WTC11 (cell line): ENCODE measurements around the gene SCN8A. TPM values are rescaled to one million over a fixed set of nuclear protein-coding genes. Genes with fewer than 3 reads are reported as not detected.

Source experiments
- ATAC-seq: fragments of 200-7000 bp; cut with Tn5 transposase; 2 replicates; pipeline ENCODE4 v1.10.0; 2021; ENCODE audit warnings: mild to moderate bottlenecking, moderate library complexity
- CTCF ChIA-PET: fragments of 300-600 bp; sonication (Branson Sonifier 250); formaldehyde crosslinking; loops from one replicate; lab custom pipeline; 2021; ENCODE audit warnings: antibody characterized with exemption; lab: Charles Lee
- POLR2A ChIA-PET: fragments of 350-600 bp; sonication (Branson Sonifier 250); formaldehyde crosslinking; loops from one replicate; lab custom pipeline; 2021; ENCODE audit warnings: antibody characterized with exemption; lab: Charles Lee
- DNase-seq: peaks from one replicate; pipeline ENCODE4 v3.0.0; 2021; ENCODE audit warnings: low spot score
- H3K27ac Mint-ChIP-seq: 2 replicates; pipeline ENCODE4 v1.8.0; 2021; ENCODE audit warnings: mixed read lengths
- H3K27me3 Mint-ChIP-seq: 2 replicates; pipeline ENCODE4 v1.8.0; 2021; ENCODE audit warnings: low read depth, mild to moderate bottlenecking, moderate library complexity, mixed read lengths
- H3K36me3 Mint-ChIP-seq: 2 replicates; pipeline ENCODE4 v1.8.0; 2021; ENCODE audit warnings: mixed read lengths
- H3K4me1 Mint-ChIP-seq: 2 replicates; pipeline ENCODE4 v1.8.0; 2022; ENCODE audit warnings: mixed read lengths
- H3K4me3 Mint-ChIP-seq: 2 replicates; pipeline ENCODE4 v1.8.0; 2021; ENCODE audit warnings: mild to moderate bottlenecking, moderate library complexity, mixed read lengths
- H3K9me3 Mint-ChIP-seq: 2 replicates; pipeline ENCODE4 v1.8.0; 2021; ENCODE audit warnings: mixed read lengths
- CREM ChIP-seq: sonication (generic); formaldehyde crosslinking; IDR thresholded peaks from 2 replicates; pipeline ENCODE4 v1.8.1; 2022; ENCODE audit warnings: mild to moderate bottlenecking, missing genetic modification reagents, moderate library complexity
- CTCF ChIP-seq: fragments of 200-600 bp; IDR thresholded peaks from 2 replicates; pipeline ENCODE4 v1.8.0; 2022; ENCODE audit warnings: antibody characterized with exemption
- EMX1 ChIP-seq: fragments of 250-450 bp; sonication (Bioruptor Pico); IDR thresholded peaks from 2 replicates; pipeline ENCODE4 v1.8.0; 2021; ENCODE audit warnings: mild to moderate bottlenecking
- FOXK1 ChIP-seq: sonication (generic); formaldehyde crosslinking; IDR thresholded peaks from 2 replicates; pipeline ENCODE4 v1.8.0; 2022; ENCODE audit warnings: mild to moderate bottlenecking, moderate library complexity, missing genetic modification reagents
- IRF2 ChIP-seq: sonication (generic); formaldehyde crosslinking; IDR thresholded peaks from 2 replicates; pipeline ENCODE4 v1.8.0; 2022; ENCODE audit warnings: low read depth, missing genetic modification reagents, borderline replicate concordance
- NR1H2 ChIP-seq: sonication (generic); formaldehyde crosslinking; IDR thresholded peaks from 2 replicates; pipeline ENCODE4 v1.9.0; 2021; ENCODE audit warnings: mild to moderate bottlenecking, moderate library complexity, missing genetic modification reagents
- RORB ChIP-seq: fragments of 250-450 bp; sonication (Bioruptor Pico); IDR thresholded peaks from 2 replicates; pipeline ENCODE4 v1.9.0; 2021; ENCODE audit warnings: mild to moderate bottlenecking
- SP1 ChIP-seq: sonication (generic); formaldehyde crosslinking; conservative IDR thresholded peaks from 2 replicates; pipeline ENCODE4 v1.8.1; 2022; ENCODE audit warnings: missing genetic modification reagents
- TEAD4 ChIP-seq: sonication (generic); formaldehyde crosslinking; IDR thresholded peaks from 2 replicates; pipeline ENCODE4 v1.8.0; 2022; ENCODE audit warnings: mild to moderate bottlenecking, missing genetic modification reagents
- TP53 ChIP-seq: sonication (generic); formaldehyde crosslinking; IDR thresholded peaks from 2 replicates; pipeline ENCODE4 v1.8.1; 2023; ENCODE audit warnings: mild to moderate bottlenecking, missing genetic modification reagents
- ZNF263 ChIP-seq: sonication (generic); formaldehyde crosslinking; IDR thresholded peaks from 2 replicates; pipeline ENCODE4 v1.8.1; 2022; ENCODE audit warnings: low read depth, mild to moderate bottlenecking, moderate library complexity, missing genetic modification reagents
- ZNF532 ChIP-seq: fragments of 250-450 bp; sonication (Bioruptor Pico); IDR thresholded peaks from 2 replicates; pipeline ENCODE4 v1.9.0; 2021; ENCODE audit warnings: mild to moderate bottlenecking, borderline replicate concordance
- ZNF671 ChIP-seq: fragments of 250-450 bp; sonication (Bioruptor Pico); IDR thresholded peaks from 2 replicates; pipeline ENCODE4 v1.8.0; 2021; ENCODE audit warnings: mild to moderate bottlenecking
- ZSCAN18 ChIP-seq: fragments of 250-450 bp; sonication (Bioruptor Pico); IDR thresholded peaks from 2 replicates; pipeline ENCODE4 v2.1.2; 2022; ENCODE audit warnings: mild to moderate bottlenecking, moderate library complexity
- total RNA-seq: library from RNA; stranded (reverse); gene quantifications from 3 replicates; pipeline ENCODE4 v1.2.3, GENCODE V29; 2021
- TF ChIP-seq, protein P1 (sequence below): fragments of 250-450 bp; sonication (Bioruptor Pico); IDR thresholded peaks from 2 replicates; pipeline ENCODE4 v1.8.0; 2021; ENCODE audit warnings: mild to moderate bottlenecking
- TF ChIP-seq, protein P2 (sequence below): sonication (generic); formaldehyde crosslinking; IDR thresholded peaks from 2 replicates; pipeline ENCODE4 v1.8.1; 2023; ENCODE audit warnings: mild to moderate bottlenecking, missing genetic modification reagents, moderate library complexity
- TF ChIP-seq, protein P3 (sequence below): sonication (generic); formaldehyde crosslinking; IDR thresholded peaks from 2 replicates; pipeline ENCODE4 v1.8.1; 2022; ENCODE audit warnings: mild to moderate bottlenecking, missing genetic modification reagents, moderate library complexity, borderline replicate concordance

SCN8A gene
- total RNA-seq, 1 experiment from 2014 or later = 14.4 TPM

DNA sequence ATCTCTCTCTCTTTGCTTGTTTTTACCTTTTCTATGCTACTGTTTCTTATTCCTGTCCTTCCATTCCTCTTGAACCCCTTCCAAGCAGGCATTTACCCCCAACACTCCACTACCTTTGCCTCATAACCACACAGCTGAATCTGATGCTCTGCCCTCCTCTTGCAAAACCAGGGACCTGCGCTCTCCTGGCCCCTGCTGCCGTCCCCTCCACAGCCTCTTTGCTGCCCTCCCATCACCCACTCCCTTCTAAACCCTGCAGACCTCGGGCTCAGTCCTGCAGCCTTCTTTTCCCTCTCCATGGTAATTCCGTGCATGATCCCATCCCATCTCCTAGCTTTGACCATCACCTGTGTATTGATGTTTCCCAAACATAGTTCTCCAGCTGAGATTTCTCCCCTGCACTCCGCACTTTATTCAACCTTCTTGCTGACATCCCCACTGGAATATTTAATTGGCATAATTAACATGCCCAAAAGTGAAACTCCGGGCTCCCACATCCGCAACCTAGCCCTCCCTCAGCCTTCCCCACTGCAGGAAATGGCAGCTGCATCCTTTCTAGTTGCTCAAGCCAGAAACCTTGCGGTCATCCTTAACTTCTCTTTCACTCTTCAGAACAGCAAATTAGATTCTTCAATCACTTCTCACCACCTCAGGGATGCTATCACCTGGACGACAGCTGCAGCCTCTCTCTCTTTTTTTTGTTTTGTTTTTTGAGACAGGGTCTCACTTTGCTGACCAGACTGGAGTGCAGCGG lies 241.5 kb downstream of the SCN8A start:
- TF ChIP-seq NR1H2 (CRISPR knock-in tag) (no peak), ZNF671 (no peak), IRF2 (CRISPR knock-in tag) (no peak), SP1 (no peak), FOXK1 (CRISPR knock-in tag) (no peak), ZNF532 (no peak), CREM (CRISPR knock-in tag) (no peak), RORB (CRISPR knock-in tag) (no peak)
- TF ChIP-seq, protein P1, sequence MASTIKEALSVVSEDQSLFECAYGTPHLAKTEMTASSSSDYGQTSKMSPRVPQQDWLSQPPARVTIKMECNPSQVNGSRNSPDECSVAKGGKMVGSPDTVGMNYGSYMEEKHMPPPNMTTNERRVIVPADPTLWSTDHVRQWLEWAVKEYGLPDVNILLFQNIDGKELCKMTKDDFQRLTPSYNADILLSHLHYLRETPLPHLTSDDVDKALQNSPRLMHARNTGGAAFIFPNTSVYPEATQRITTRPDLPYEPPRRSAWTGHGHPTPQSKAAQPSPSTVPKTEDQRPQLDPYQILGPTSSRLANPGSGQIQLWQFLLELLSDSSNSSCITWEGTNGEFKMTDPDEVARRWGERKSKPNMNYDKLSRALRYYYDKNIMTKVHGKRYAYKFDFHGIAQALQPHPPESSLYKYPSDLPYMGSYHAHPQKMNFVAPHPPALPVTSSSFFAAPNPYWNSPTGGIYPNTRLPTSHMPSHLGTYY (CRISPR knock-in tag) = no peak
- TF ChIP-seq, protein P2, sequence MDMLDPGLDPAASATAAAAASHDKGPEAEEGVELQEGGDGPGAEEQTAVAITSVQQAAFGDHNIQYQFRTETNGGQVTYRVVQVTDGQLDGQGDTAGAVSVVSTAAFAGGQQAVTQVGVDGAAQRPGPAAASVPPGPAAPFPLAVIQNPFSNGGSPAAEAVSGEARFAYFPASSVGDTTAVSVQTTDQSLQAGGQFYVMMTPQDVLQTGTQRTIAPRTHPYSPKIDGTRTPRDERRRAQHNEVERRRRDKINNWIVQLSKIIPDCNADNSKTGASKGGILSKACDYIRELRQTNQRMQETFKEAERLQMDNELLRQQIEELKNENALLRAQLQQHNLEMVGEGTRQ (CRISPR knock-in tag) = no peak
- ATAC-seq (no peak), DNase-seq (no peak)
- Mint-ChIP-seq H3K4me3 (no peak overlapping the region), H3K4me1 (peaks cover 76% of the 10 kb centered on the region), H3K36me3 (no peaks in the 10 kb centered on the region), H3K9me3 (peaks cover 3% of the 10 kb centered on the region; the same call in 1 of the 2 replicates), H3K27me3 (peaks cover 4% of the 10 kb centered on the region; the same call in 1 of the 2 replicates), H3K27ac (no peak overlapping the region)
- CTCF ChIA-PET = interaction anchor here (0.7 to 5.1 kb wide), 11 partner anchors 9 to 312 kb away, joined by 3 to 49 read pairs (median 5); a partner anchor contains a TSS
- POLR2A ChIA-PET = interaction anchor here (1.2 kb wide), 1 partner anchor 442 kb away, joined by 3 read pairs; the partner anchor contains the start of gene GALNT6

- POLR2A ChIA-PET = no interaction called here
- Mint-ChIP-seq H3K27me3 (peaks cover 4% of the 10 kb centered on the region; the same call in 1 of the 2 replicates), H3K4me3 (no peak overlapping the region)
- TF ChIP-seq TEAD4 (CRISPR knock-in tag) (no peak), EMX1 (CRISPR knock-in tag) (no peak), ZSCAN18 (CRISPR knock-in tag) (no peak), ZNF532 (no peak), TP53 (no peak), ZNF263 (CRISPR knock-in tag) (no peak), CTCF (no peak)
- TF ChIP-seq, protein P3, sequence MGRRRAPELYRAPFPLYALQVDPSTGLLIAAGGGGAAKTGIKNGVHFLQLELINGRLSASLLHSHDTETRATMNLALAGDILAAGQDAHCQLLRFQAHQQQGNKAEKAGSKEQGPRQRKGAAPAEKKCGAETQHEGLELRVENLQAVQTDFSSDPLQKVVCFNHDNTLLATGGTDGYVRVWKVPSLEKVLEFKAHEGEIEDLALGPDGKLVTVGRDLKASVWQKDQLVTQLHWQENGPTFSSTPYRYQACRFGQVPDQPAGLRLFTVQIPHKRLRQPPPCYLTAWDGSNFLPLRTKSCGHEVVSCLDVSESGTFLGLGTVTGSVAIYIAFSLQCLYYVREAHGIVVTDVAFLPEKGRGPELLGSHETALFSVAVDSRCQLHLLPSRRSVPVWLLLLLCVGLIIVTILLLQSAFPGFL (CRISPR knock-in tag) = no peak
Observed at GRCh38 chr12:51833448-51834227, 242.6 kb downstream of the SCN8A start.

More at GRCh38 chr12:51833448-51834227, 242.6 kb downstream of the SCN8A start:
- DNase-seq (no peak), ATAC-seq (no peak)
- Mint-ChIP-seq H3K4me1 (peaks cover 73% of the 10 kb centered on the region), H3K36me3 (no peaks in the 10 kb centered on the region), H3K9me3 (peaks cover 3% of the 10 kb centered on the region; the same call in 1 of the 2 replicates), H3K27ac (no peak overlapping the region)
- CTCF ChIA-PET = interaction anchor here (0.7 to 3.6 kb wide), 5 partner anchors 10 to 313 kb away, joined by 3 to 18 read pairs (median 4); a partner anchor contains a TSS
